Measurements from ENCODE around the gene FRA10AC1.

FRA10AC1 gene

GRCh38 chr10:93695740-93696139 lies 6.7 kb downstream of the FRA10AC1 start:
- Histone ChIP-seq H3K27me3 (ENCODE audit: control insufficient read depth, insufficient read depth, low read length) (no peaks in the 10 kb centered on the region), H3K4me1 (ENCODE audit: control insufficient read depth, insufficient read depth, low read length) (no peaks in the 10 kb centered on the region), H3K27ac (ENCODE audit: low read depth, low read length) (no peak overlapping the region), H3K4me3 (ENCODE audit: low read length) (no peak overlapping the region), H3K9ac (ENCODE audit: low read length) (no peak overlapping the region), H3K36me3 (ENCODE audit: control insufficient read depth, insufficient read depth, low read length) (peaks cover 6% of the 10 kb centered on the region)

GRCh38 chr10:93687737-93688136 lies 14.7 kb downstream of the FRA10AC1 start:
- Histone ChIP-seq H3K4me3 (ENCODE audit: low read length) (no peak overlapping the region), H3K27ac (ENCODE audit: low read depth, low read length) (no peak overlapping the region), H3K9ac (ENCODE audit: low read length) (no peak overlapping the region), H3K36me3 (ENCODE audit: control insufficient read depth, insufficient read depth, low read length) (no peaks in the 10 kb centered on the region), H3K27me3 (ENCODE audit: control insufficient read depth, insufficient read depth, low read length) (no peaks in the 10 kb centered on the region), H3K4me1 (ENCODE audit: control insufficient read depth, insufficient read depth, low read length) (no peaks in the 10 kb centered on the region)

GRCh38 chr10:93680412-93681047 lies 21.9 kb downstream of the FRA10AC1 start:
- Histone ChIP-seq H3K4me3 (ENCODE audit: low read length) (no peak overlapping the region), H3K9ac (ENCODE audit: low read length) (no peak overlapping the region), H3K27ac (ENCODE audit: low read depth, low read length) (no peak overlapping the region), H3K4me1 (ENCODE audit: control insufficient read depth, insufficient read depth, low read length) (no peaks in the 10 kb centered on the region), H3K27me3 (ENCODE audit: control insufficient read depth, insufficient read depth, low read length) (no peaks in the 10 kb centered on the region), H3K36me3 (ENCODE audit: control insufficient read depth, insufficient read depth, low read length) (peaks cover 4% of the 10 kb centered on the region)

- H3K9ac ChIP-seq (ENCODE audit: low read length): no peak overlapping the region
- no peaks in the 10 kb centered on the region for H3K4me1 ChIP-seq (ENCODE audit: control insufficient read depth, insufficient read depth, low read length)
- no peaks in the 10 kb centered on the region for H3K27me3 ChIP-seq (ENCODE audit: control insufficient read depth, insufficient read depth, low read length)
- H3K27ac ChIP-seq (ENCODE audit: low read depth, low read length): no peak overlapping the region
- H3K36me3 ChIP-seq (ENCODE audit: control insufficient read depth, insufficient read depth, low read length): peaks cover 4% of the 10 kb centered on the region
- H3K4me3 ChIP-seq (ENCODE audit: low read length): no peak overlapping the region
Measured at GRCh38 chr10:93678805-93679587, 23.4 kb downstream of the FRA10AC1 start.

GRCh38 chr10:93678386-93678785 lies 24.0 kb downstream of the FRA10AC1 start:
- no peak overlapping the region for H3K4me3 ChIP-seq (ENCODE audit: low read length)

GRCh38 chr10:93673791-93674190 lies 28.6 kb downstream of the FRA10AC1 start:
- no peak overlapping the region for H3K9ac ChIP-seq (ENCODE audit: low read length)
- no peaks in the 10 kb centered on the region for H3K4me1 ChIP-seq (ENCODE audit: control insufficient read depth, insufficient read depth, low read length)
- H3K27ac ChIP-seq (ENCODE audit: low read depth, low read length): no peak overlapping the region
- H3K4me3 ChIP-seq (ENCODE audit: low read length): no peak overlapping the region
- peaks cover 4% of the 10 kb centered on the region for H3K36me3 ChIP-seq (ENCODE audit: control insufficient read depth, insufficient read depth, low read length)
- H3K27me3 ChIP-seq (ENCODE audit: control insufficient read depth, insufficient read depth, low read length): no peaks in the 10 kb centered on the region

More at GRCh38 chr10:93678386-93678785, 24.0 kb downstream of the FRA10AC1 start:
- H3K27ac ChIP-seq (ENCODE audit: low read depth, low read length): no peak overlapping the region
- H3K9ac ChIP-seq (ENCODE audit: low read length): no peak overlapping the region
- peaks cover 4% of the 10 kb centered on the region for H3K36me3 ChIP-seq (ENCODE audit: control insufficient read depth, insufficient read depth, low read length)
- no peaks in the 10 kb centered on the region for H3K4me1 ChIP-seq (ENCODE audit: control insufficient read depth, insufficient read depth, low read length)
- no peaks in the 10 kb centered on the region for H3K27me3 ChIP-seq (ENCODE audit: control insufficient read depth, insufficient read depth, low read length)

- Histone ChIP-seq H3K4me1 (ENCODE audit: control insufficient read depth, insufficient read depth, low read length) (no peaks in the 10 kb centered on the region), H3K36me3 (ENCODE audit: control insufficient read depth, insufficient read depth, low read length) (no peaks in the 10 kb centered on the region), H3K27me3 (ENCODE audit: control insufficient read depth, insufficient read depth, low read length) (no peaks in the 10 kb centered on the region), H3K27ac (ENCODE audit: low read depth, low read length) (no peak overlapping the region), H3K4me3 (ENCODE audit: low read length) (no peak overlapping the region), H3K9ac (ENCODE audit: low read length) (no peak overlapping the region)
Measured at GRCh38 chr10:93672890-93673289, 29.5 kb downstream of the FRA10AC1 start.

- H3K4me1 ChIP-seq (ENCODE audit: control insufficient read depth, insufficient read depth, low read length): no peaks in the 10 kb centered on the region
- no peak overlapping the region for H3K9ac ChIP-seq (ENCODE audit: low read length)
- H3K36me3 ChIP-seq (ENCODE audit: control insufficient read depth, insufficient read depth, low read length): no peaks in the 10 kb centered on the region
- H3K27me3 ChIP-seq (ENCODE audit: control insufficient read depth, insufficient read depth, low read length): no peaks in the 10 kb centered on the region
- H3K4me3 ChIP-seq (ENCODE audit: low read length): no peak overlapping the region
- H3K27ac ChIP-seq (ENCODE audit: low read depth, low read length): no peak overlapping the region
Measured at GRCh38 chr10:93672022-93672678, 30.2 kb downstream of the FRA10AC1 start.

- Histone ChIP-seq H3K27ac (ENCODE audit: low read depth, low read length) (no peak overlapping the region), H3K9ac (ENCODE audit: low read length) (no peak overlapping the region), H3K27me3 (ENCODE audit: control insufficient read depth, insufficient read depth, low read length) (no peaks in the 10 kb centered on the region), H3K4me3 (ENCODE audit: low read length) (no peak overlapping the region), H3K36me3 (ENCODE audit: control insufficient read depth, insufficient read depth, low read length) (no peaks in the 10 kb centered on the region), H3K4me1 (ENCODE audit: control insufficient read depth, insufficient read depth, low read length) (no peaks in the 10 kb centered on the region)
Measured at GRCh38 chr10:93671042-93671441, 31.4 kb downstream of the FRA10AC1 start.

- H3K4me3 ChIP-seq (ENCODE audit: low read length): no peak overlapping the region
- no peaks in the 10 kb centered on the region for H3K36me3 ChIP-seq (ENCODE audit: control insufficient read depth, insufficient read depth, low read length)
- H3K9ac ChIP-seq (ENCODE audit: low read length): no peak overlapping the region
- no peak overlapping the region for H3K27ac ChIP-seq (ENCODE audit: low read depth, low read length)
- H3K27me3 ChIP-seq (ENCODE audit: control insufficient read depth, insufficient read depth, low read length): no peaks in the 10 kb centered on the region
- no peaks in the 10 kb centered on the region for H3K4me1 ChIP-seq (ENCODE audit: control insufficient read depth, insufficient read depth, low read length)
Measured at GRCh38 chr10:93670372-93670771, 32.0 kb downstream of the FRA10AC1 start.

GRCh38 chr10:93667795-93668194 lies 34.6 kb downstream of the FRA10AC1 start:
- Histone ChIP-seq H3K4me1 (ENCODE audit: control insufficient read depth, insufficient read depth, low read length) (no peaks in the 10 kb centered on the region), H3K9ac (ENCODE audit: low read length) (no peak overlapping the region), H3K27ac (ENCODE audit: low read depth, low read length) (no peak overlapping the region), H3K27me3 (ENCODE audit: control insufficient read depth, insufficient read depth, low read length) (no peaks in the 10 kb centered on the region), H3K36me3 (ENCODE audit: control insufficient read depth, insufficient read depth, low read length) (no peaks in the 10 kb centered on the region), H3K4me3 (ENCODE audit: low read length) (no peak overlapping the region)

- no peak overlapping the region for H3K4me3 ChIP-seq (ENCODE audit: low read length)
- no peak overlapping the region for H3K27ac ChIP-seq (ENCODE audit: low read depth, low read length)
- no peak overlapping the region for H3K9ac ChIP-seq (ENCODE audit: low read length)
- no peaks in the 10 kb centered on the region for H3K27me3 ChIP-seq (ENCODE audit: control insufficient read depth, insufficient read depth, low read length)
- H3K36me3 ChIP-seq (ENCODE audit: control insufficient read depth, insufficient read depth, low read length): no peaks in the 10 kb centered on the region
- no peaks in the 10 kb centered on the region for H3K4me1 ChIP-seq (ENCODE audit: control insufficient read depth, insufficient read depth, low read length)
Measured at GRCh38 chr10:93666030-93666429, 36.4 kb downstream of the FRA10AC1 start.

All from rectal smooth muscle tissue (tissue), 1 donor.